ENCODE measurements around the gene VPS4A. TPM values are rescaled to one million over a fixed set of nuclear protein-coding genes. Genes with fewer than 3 reads are reported as not detected.

VPS4A gene
- total and polyA plus RNA-seq, 10 of the 15 experiments (the other 5 are each of a cell fraction or from before 2014, with no cell fraction given), result 5.2 to 36.3 (median 21.4) TPM

DNA sequence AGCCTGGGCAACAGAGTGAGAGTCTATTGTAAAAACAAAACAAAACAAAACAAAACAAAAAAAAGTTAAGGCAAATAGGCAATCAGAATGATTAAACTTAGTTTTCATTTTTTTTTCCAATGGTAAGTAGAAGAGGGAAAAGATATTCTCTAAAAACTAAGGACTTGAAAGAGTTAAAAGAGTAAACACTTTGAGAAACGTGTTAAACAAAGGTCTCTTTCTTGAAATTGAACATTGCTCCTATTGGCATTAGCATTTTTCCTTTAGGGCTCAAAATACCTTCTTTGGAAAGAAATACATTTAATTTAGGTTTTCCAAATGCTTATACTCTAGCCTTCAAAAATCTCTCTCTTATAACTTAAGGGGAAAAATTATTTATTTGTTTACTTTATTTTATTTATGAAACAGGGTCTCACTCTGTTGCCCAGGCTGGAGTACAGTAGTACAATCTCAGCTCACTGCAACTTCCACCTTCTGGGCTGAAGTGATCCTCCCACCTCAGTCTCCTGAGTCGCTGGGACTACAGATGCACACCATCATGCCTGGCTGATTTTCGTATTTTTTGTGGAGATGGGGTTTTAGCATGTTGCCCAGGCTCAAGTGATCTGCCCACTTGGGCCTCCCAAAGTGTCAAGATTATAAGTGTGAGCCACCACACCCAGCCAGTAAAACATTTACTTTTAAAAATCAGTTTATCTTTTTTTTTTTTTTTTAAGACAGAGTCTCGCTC, 44.7 kb upstream of the VPS4A start:
- RAD21 ChIA-PET (ENCODE audit: unreplicated experiment), result no interaction called here

More for the DNA sequence above, 44.7 kb upstream of the VPS4A start:
- BruUV-seq (replicated peaks), result no TSS peak
- Histone ChIP-seq H3K79me2 (ENCODE audit: control insufficient read depth, insufficient read depth, low read length) (no peaks in the 10 kb centered on the region), H2AFZ (ENCODE audit: control insufficient read depth, low read depth, low read length) (no peak overlapping the region), H3K27ac (ENCODE audit: control insufficient read depth, insufficient read depth) (no peak overlapping the region), H3K27me3 (replicated peaks in 1 of 2; ENCODE audit: control insufficient read depth in 2 of 2, insufficient read depth in 2 of 2, low read length in 1 of 2) (no peaks in the 10 kb centered on the region), H3K9ac (ENCODE audit: control insufficient read depth, insufficient read depth, low read length) (no peak overlapping the region), H3K4me3 (no peak overlapping the region), H3K4me2 (ENCODE audit: control insufficient read depth, insufficient read depth) (no peak overlapping the region), H3K4me1 (ENCODE audit: control insufficient read depth, insufficient read depth, low read length) (no peaks in the 10 kb centered on the region), H3K9me3 (replicated peaks; ENCODE audit: control insufficient read depth, insufficient read depth, low read length) (no peaks in the 10 kb centered on the region), H3K36me3 (ENCODE audit: control insufficient read depth in 2 of 2, insufficient read depth in 2 of 2, low read length in 1 of 2) (peaks cover 0 to 8% of the 10 kb centered on the region in 2 experiments; a peak in 1 of 4 replicates), H4K20me1 (ENCODE audit: control insufficient read depth, insufficient read depth) (no peaks in the 10 kb centered on the region)
- DNase-seq (ENCODE audit: low read depth, low spot score), result no peak
- no peak for ATAC-seq
- FAIRE-seq, result no peak
- ChIA-PET CTCF (interaction anchor here (0.7 kb wide), 1 partner anchor 237 kb away, joined by 3 read pairs; no protein-coding TSS in a partner anchor), POLR2A (no interaction called here), SMC1A (ENCODE audit: uncharacterized antibody, unreplicated experiment) (interaction anchor here (1.7 kb wide), 1 partner anchor 9 kb away, joined by 5 read pairs; no protein-coding TSS in a partner anchor)
- 71% methylated on average over 4 of the region's 4 CpGs for WGBS (ENCODE audit: insufficient coverage, insufficient replicate concordance, low lambda C conversion rate, missing lambda C conversion rate)
- in situ Hi-C loops (cut with MboI), result no loop called here
- TF ChIP-seq SIX5 (IDR thresholded peaks at IDR 0.05; ENCODE audit: low read depth, low read length, severe bottlenecking) (no peak), SREBF1 (IDR thresholded peaks at IDR 0.05; ENCODE audit: low read length) (no peak), IKZF2 (IDR thresholded peaks at IDR 0.05) (no peak), SP1 (IDR thresholded peaks at IDR 0.05; ENCODE audit: low read depth, low read length) (no peak), RAD51 (IDR thresholded peaks at IDR 0.05) (no peak), FOXK2 (IDR thresholded peaks at IDR 0.05) (no peak), ATF7 (IDR thresholded peaks at IDR 0.05; ENCODE audit: low read depth) (no peak), EZH2 (IDR thresholded peaks at IDR 0.05; ENCODE audit: borderline replicate concordance, control insufficient read depth, low read depth, low read length) (no peak), IKZF1 (conservative IDR thresholded peaks at IDR 0.05) (no peak), PBX3 (IDR thresholded peaks at IDR 0.05; ENCODE audit: insufficient replicate concordance, low read depth, low read length) (no peak), CBX3 (IDR thresholded peaks at IDR 0.05; ENCODE audit: borderline replicate concordance, low read depth) (no peak), ZNF622 (IDR thresholded peaks at IDR 0.05) (no peak), SMC3 (IDR thresholded peaks at IDR 0.05; ENCODE audit: borderline replicate concordance, low read length) (no peak), POLR2A (IDR thresholded peaks at IDR 0.05; ENCODE audit: low read depth, low read length) (no peak), POLR2AphosphoS2 (IDR thresholded peaks at IDR 0.05; ENCODE audit: low read depth, low read length) (no peak), YY1 (IDR thresholded peaks at IDR 0.05; ENCODE audit: low read depth, low read length) (no peak), POLR2AphosphoS5 (IDR thresholded peaks at IDR 0.05; ENCODE audit: low read length) (no peak), BACH1 (IDR thresholded peaks at IDR 0.05; ENCODE audit: borderline replicate concordance) (no peak), NR2C1 (IDR thresholded peaks at IDR 0.05) (no peak)
- TF ChIP-seq, protein P1, sequence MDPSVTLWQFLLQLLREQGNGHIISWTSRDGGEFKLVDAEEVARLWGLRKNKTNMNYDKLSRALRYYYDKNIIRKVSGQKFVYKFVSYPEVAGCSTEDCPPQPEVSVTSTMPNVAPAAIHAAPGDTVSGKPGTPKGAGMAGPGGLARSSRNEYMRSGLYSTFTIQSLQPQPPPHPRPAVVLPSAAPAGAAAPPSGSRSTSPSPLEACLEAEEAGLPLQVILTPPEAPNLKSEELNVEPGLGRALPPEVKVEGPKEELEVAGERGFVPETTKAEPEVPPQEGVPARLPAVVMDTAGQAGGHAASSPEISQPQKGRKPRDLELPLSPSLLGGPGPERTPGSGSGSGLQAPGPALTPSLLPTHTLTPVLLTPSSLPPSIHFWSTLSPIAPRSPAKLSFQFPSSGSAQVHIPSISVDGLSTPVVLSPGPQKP (IDR thresholded peaks at IDR 0.05; ENCODE audit: low read depth, low read length), result no peak
- intact Hi-C loops (cut with micrococcal nuclease; ENCODE audit: unreplicated experiment), result no loop called here

All from GM12878 (cell line).